ENCODE results near the gene DSC3.
"Not testable (repeated sequence)": the region's sequence is repeated elsewhere in the genome, so short reads cannot be mapped to it uniquely, and the experiment has no call there.

DSC3 gene

GRCh38 chr18:31040686-31041270 lies 1.8 kb downstream of the DSC3 start:
- no peak for TF ChIP-seq CTCF (IDR thresholded peaks at IDR 0.05; ENCODE audit: unreplicated experiment in 3 of 3)
- Mint-ChIP-seq H3K27me3 (ENCODE audit: low read depth) (peaks cover 77% of the 10 kb centered on the region), H3K27ac (peak overlapping the region; percentile 88 to 96 (median 89)), H3K4me3 (peak overlapping the region; percentile 92 to 96 (median 96)), H3K36me3 (ENCODE audit: low read depth) (no peaks in the 10 kb centered on the region), H3K9me3 (peaks cover 6% of the 10 kb centered on the region), H3K4me1 (peaks cover 21% of the 10 kb centered on the region)

- Mint-ChIP-seq H3K4me3 (peak overlapping the region in 2 of 3 experiments; percentile 28 to 30), H3K27me3 (ENCODE audit: low read depth) (peaks cover 68% of the 10 kb centered on the region), H3K27ac (no peak overlapping the region), H3K36me3 (ENCODE audit: low read depth) (no peaks in the 10 kb centered on the region), H3K4me1 (peaks cover 21% of the 10 kb centered on the region), H3K9me3 (peaks cover 6% of the 10 kb centered on the region)
- no peak for TF ChIP-seq CTCF (IDR thresholded peaks at IDR 0.05; ENCODE audit: unreplicated experiment in 3 of 3)
These were observed 3.1 kb downstream of the DSC3 start for GRCh38 chr18:31039426-31039825.

- H3K9me3 Mint-ChIP-seq; H3K36me3 Mint-ChIP-seq (ENCODE audit: low read depth); H3K27ac Mint-ChIP-seq; H3K4me3 Mint-ChIP-seq: not testable (repeated sequence)
- H3K27me3 Mint-ChIP-seq (ENCODE audit: low read depth) = peaks cover 51% of the 10 kb centered on the region
- peaks cover 21% of the 10 kb centered on the region for H3K4me1 Mint-ChIP-seq
These were observed 4.9 kb downstream of the DSC3 start for GRCh38 chr18:31037686-31038085.

- Mint-ChIP-seq H3K27ac (no peak overlapping the region), H3K36me3 (ENCODE audit: low read depth) (no peaks in the 10 kb centered on the region), H3K4me1 (no peaks in the 10 kb centered on the region), H3K27me3 (ENCODE audit: low read depth) (peaks cover 19% of the 10 kb centered on the region), H3K4me3 (no peak overlapping the region), H3K9me3 (peaks cover 3% of the 10 kb centered on the region)
- TF ChIP-seq CTCF (IDR thresholded peaks at IDR 0.05; ENCODE audit: unreplicated experiment in 3 of 3) = no peak
These were observed 8.0 kb downstream of the DSC3 start for GRCh38 chr18:31034541-31034940.

- no peak for TF ChIP-seq CTCF (IDR thresholded peaks at IDR 0.05; ENCODE audit: unreplicated experiment in 3 of 3)
- H3K9me3 Mint-ChIP-seq = peaks cover 3% of the 10 kb centered on the region
- no peak overlapping the region for H3K4me3 Mint-ChIP-seq
- no peaks in the 10 kb centered on the region for H3K36me3 Mint-ChIP-seq (ENCODE audit: low read depth)
- H3K27me3 Mint-ChIP-seq (ENCODE audit: low read depth) = peaks cover 7% of the 10 kb centered on the region
- H3K27ac Mint-ChIP-seq = no peak overlapping the region
- no peaks in the 10 kb centered on the region for H3K4me1 Mint-ChIP-seq
These were observed 11.8 kb downstream of the DSC3 start for GRCh38 chr18:31030574-31031278.

GRCh38 chr18:31015715-31016434 lies 26.7 kb downstream of the DSC3 start:
- TF ChIP-seq CTCF (IDR thresholded peaks at IDR 0.05; ENCODE audit: unreplicated experiment in 3 of 3) = no peak
- H3K27ac Mint-ChIP-seq = no peak overlapping the region
- no peaks in the 10 kb centered on the region for H3K9me3 Mint-ChIP-seq
- no peak overlapping the region for H3K4me3 Mint-ChIP-seq
- H3K36me3 Mint-ChIP-seq (ENCODE audit: low read depth) = no peaks in the 10 kb centered on the region
- H3K4me1 Mint-ChIP-seq = no peaks in the 10 kb centered on the region
- H3K27me3 Mint-ChIP-seq (ENCODE audit: low read depth) = no peaks in the 10 kb centered on the region

- H3K36me3 Mint-ChIP-seq (ENCODE audit: low read depth) = not testable (repeated sequence)
These were observed 31.1 kb downstream of the DSC3 start for GRCh38 chr18:31011455-31011854.

More at GRCh38 chr18:31011455-31011854, 31.1 kb downstream of the DSC3 start:
- not testable (repeated sequence) for H3K27me3 Mint-ChIP-seq (ENCODE audit: low read depth); H3K4me3 Mint-ChIP-seq; H3K9me3 Mint-ChIP-seq; H3K4me1 Mint-ChIP-seq; H3K27ac Mint-ChIP-seq

Measured in nephron (organoid).